ENCODE data around the gene IFT57.

Gene IFT57

GRCh38 chr3:108191394-108191793, 30.8 kb downstream of the IFT57 start:
- Mint-ChIP-seq H3K4me1 (no peaks in the 10 kb centered on the region), H3K4me3 (no peak overlapping the region), H3K27me3 (no peaks in the 10 kb centered on the region), H3K27ac (no peak overlapping the region), H3K36me3 (peaks cover 57% of the 10 kb centered on the region), H3K9me3 (peaks cover 8% of the 10 kb centered on the region)
- no peak for ATAC-seq

GRCh38 chr3:108190346-108190745, 31.9 kb downstream of the IFT57 start:
- Mint-ChIP-seq H3K4me3 (no peak overlapping the region), H3K9me3 (peaks cover 8% of the 10 kb centered on the region), H3K4me1 (no peaks in the 10 kb centered on the region), H3K36me3 (peaks cover 57% of the 10 kb centered on the region), H3K27ac (no peak overlapping the region), H3K27me3 (no peaks in the 10 kb centered on the region)
- ATAC-seq, result no peak

DNA sequence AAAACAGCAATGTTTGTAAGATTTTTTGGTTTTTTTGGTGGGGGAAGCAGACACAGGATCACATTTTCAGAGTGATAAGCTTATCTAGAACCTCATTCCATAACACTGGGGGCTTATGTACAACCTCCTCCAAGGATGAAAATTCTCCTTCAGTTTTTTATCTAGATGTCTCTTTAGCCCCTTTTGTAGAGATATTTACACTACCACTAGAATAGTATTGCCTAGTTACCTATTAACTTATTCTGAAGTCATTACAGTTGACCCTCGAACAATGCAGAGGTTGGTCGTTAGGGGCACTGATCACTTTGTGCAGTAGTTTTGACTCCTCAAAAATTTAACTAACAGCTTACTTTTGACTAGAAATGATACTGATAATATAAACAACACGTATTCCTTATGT, 32.8 kb downstream of the IFT57 start:
- H3K27ac Mint-ChIP-seq, result no peak overlapping the region
- no peaks in the 10 kb centered on the region for H3K27me3 Mint-ChIP-seq
- H3K4me3 Mint-ChIP-seq, result no peak overlapping the region
- H3K36me3 Mint-ChIP-seq, result peaks cover 57% of the 10 kb centered on the region
- peaks cover 3% of the 10 kb centered on the region for H3K9me3 Mint-ChIP-seq
- ATAC-seq, result no peak
- no peaks in the 10 kb centered on the region for H3K4me1 Mint-ChIP-seq

DNA sequence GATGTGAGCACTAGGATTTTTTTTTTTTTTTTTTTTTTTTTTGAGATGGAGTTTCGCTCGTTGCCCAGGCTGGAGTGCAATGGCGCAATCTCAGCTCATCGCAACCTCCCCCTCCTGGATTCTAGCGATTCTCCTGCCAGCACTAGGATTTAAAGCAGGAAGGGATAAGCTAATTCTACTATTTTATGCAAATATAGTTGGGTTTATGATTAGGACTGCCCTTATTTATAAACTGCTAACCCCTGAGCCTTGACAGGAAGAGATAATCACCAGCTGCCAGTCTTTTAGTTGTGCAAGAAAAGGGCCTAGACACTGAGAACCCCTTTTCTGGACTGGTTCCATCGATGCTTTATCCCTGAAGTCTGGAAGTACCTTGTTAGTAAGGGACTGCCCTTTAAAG, 36.7 kb downstream of the IFT57 start:
- Mint-ChIP-seq H3K36me3 (peaks cover 44% of the 10 kb centered on the region), H3K27me3 (no peaks in the 10 kb centered on the region), H3K4me3 (no peak overlapping the region), H3K4me1 (peaks cover 16% of the 10 kb centered on the region), H3K9me3 (peaks cover 3% of the 10 kb centered on the region), H3K27ac (no peak overlapping the region)
- ATAC-seq, result no peak

GRCh38 chr3:108184824-108185223, 37.4 kb downstream of the IFT57 start:
- no peak for ATAC-seq
- H3K27ac Mint-ChIP-seq, result no peak overlapping the region
- H3K4me3 Mint-ChIP-seq, result no peak overlapping the region
- H3K36me3 Mint-ChIP-seq, result peaks cover 37% of the 10 kb centered on the region
- peaks cover 3% of the 10 kb centered on the region for H3K9me3 Mint-ChIP-seq
- H3K27me3 Mint-ChIP-seq, result no peaks in the 10 kb centered on the region
- peaks cover 16% of the 10 kb centered on the region for H3K4me1 Mint-ChIP-seq

- ATAC-seq, result no peak
- no peaks in the 10 kb centered on the region for H3K27me3 Mint-ChIP-seq
Measured at GRCh38 chr3:108183971-108184370, 38.3 kb downstream of the IFT57 start.

DNA sequence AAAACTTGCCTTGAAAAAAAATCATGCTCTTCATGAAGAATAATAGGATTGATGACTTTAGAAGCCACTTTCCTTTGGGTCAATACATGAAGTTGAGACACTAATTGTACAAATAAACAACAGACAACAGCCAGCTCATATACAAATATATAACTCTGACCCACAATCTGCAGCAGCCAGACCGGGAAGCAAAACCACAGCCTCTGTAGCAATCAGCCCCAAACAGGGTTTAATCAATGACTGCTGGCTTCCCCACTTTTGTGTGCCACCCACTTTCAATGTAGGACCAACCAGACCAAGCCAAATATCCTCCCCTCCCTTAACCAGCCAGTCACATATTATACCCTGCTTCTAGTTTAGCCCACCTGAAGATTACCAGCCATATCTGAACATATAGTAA, 39.0 kb downstream of the IFT57 start:
- Mint-ChIP-seq H3K36me3 (peaks cover 35% of the 10 kb centered on the region), H3K27ac (no peak overlapping the region), H3K27me3 (no peaks in the 10 kb centered on the region), H3K4me1 (peaks cover 28% of the 10 kb centered on the region), H3K4me3 (no peak overlapping the region), H3K9me3 (peaks cover 3% of the 10 kb centered on the region)
- no peak for ATAC-seq

More at GRCh38 chr3:108183971-108184370, 38.3 kb downstream of the IFT57 start:
- peaks cover 3% of the 10 kb centered on the region for H3K9me3 Mint-ChIP-seq
- peaks cover 20% of the 10 kb centered on the region for H3K4me1 Mint-ChIP-seq
- H3K4me3 Mint-ChIP-seq, result no peak overlapping the region
- H3K36me3 Mint-ChIP-seq, result peaks cover 33% of the 10 kb centered on the region
- H3K27ac Mint-ChIP-seq, result no peak overlapping the region

- no peak for ATAC-seq
- Mint-ChIP-seq H3K36me3 (peaks cover 39% of the 10 kb centered on the region), H3K27ac (no peak overlapping the region), H3K9me3 (peaks cover 3% of the 10 kb centered on the region), H3K4me3 (no peak overlapping the region), H3K4me1 (peaks cover 33% of the 10 kb centered on the region), H3K27me3 (no peaks in the 10 kb centered on the region)
Measured at GRCh38 chr3:108182339-108182738, 39.9 kb downstream of the IFT57 start.

DNA sequence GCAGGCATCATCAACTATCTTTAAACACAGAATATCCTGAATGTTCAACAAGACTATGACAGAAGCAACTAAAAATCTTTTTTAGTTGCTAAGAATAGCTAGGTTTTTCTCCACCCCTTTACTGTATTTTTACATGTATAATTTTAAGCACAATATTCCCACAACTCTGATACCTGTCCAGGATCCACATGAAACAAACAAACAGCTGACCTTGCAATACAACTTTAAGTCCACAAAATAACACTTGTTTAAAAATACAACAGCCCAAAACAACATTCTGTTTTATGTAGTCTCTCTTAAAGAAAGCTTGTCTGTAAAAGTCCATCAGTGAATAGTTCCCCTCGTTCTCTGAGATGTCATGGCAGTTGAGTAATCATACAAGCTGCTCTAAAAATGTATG, 41.1 kb downstream of the IFT57 start:
- no peak for ATAC-seq
- H3K27me3 Mint-ChIP-seq, result no peaks in the 10 kb centered on the region
- H3K9me3 Mint-ChIP-seq, result peaks cover 3% of the 10 kb centered on the region
- H3K4me3 Mint-ChIP-seq, result no peak overlapping the region
- H3K36me3 Mint-ChIP-seq, result peaks cover 40% of the 10 kb centered on the region
- H3K4me1 Mint-ChIP-seq, result peaks cover 40% of the 10 kb centered on the region
- H3K27ac Mint-ChIP-seq, result peak overlapping the region; percentile 9

DNA sequence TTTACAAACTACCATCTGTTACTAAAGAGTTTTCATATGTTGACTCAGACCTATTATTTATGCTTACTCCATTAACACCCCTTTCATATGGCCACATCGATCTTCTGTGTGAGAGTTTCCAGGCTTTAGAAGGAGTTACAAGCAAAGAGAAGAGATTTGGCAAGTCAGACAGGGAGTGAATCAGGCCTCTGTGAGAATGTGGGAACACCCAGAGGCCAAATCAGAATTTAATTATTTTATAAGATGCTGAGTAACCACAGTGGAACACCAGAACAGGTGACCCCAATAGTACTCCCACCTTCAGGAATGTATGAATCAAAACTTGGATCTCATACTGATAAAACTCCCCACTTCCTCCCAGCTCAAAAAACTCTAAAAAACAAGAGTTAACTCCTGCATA, 42.0 kb downstream of the IFT57 start:
- H3K27ac Mint-ChIP-seq, result no peak overlapping the region
- H3K27me3 Mint-ChIP-seq, result no peaks in the 10 kb centered on the region
- ATAC-seq, result no peak
- peaks cover 2% of the 10 kb centered on the region for H3K9me3 Mint-ChIP-seq
- H3K36me3 Mint-ChIP-seq, result peaks cover 38% of the 10 kb centered on the region
- peaks cover 48% of the 10 kb centered on the region for H3K4me1 Mint-ChIP-seq
- H3K4me3 Mint-ChIP-seq, result no peak overlapping the region

DNA sequence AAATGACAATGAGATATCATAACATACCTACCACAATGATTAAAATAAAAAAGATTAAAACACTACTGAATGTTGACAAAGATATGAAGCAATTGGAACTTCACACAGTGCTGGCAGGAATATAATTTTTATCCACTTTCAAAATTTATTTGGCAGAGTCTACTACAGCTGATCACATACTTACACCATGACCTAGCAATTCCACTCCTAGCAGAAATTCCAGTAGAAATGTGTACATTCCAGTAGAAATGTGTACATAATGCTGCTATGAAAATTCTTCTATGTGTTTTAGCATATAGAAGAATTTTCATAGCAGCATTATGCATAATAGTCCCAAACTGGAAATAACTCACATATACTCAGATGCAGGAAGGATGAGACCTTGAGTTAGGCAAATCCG, 43.5 kb downstream of the IFT57 start:
- Mint-ChIP-seq H3K27me3 (no peaks in the 10 kb centered on the region), H3K4me1 (peaks cover 49% of the 10 kb centered on the region), H3K9me3 (no peaks in the 10 kb centered on the region), H3K4me3 (no peak overlapping the region), H3K27ac (no peak overlapping the region), H3K36me3 (peaks cover 31% of the 10 kb centered on the region)
- ATAC-seq, result no peak

DNA sequence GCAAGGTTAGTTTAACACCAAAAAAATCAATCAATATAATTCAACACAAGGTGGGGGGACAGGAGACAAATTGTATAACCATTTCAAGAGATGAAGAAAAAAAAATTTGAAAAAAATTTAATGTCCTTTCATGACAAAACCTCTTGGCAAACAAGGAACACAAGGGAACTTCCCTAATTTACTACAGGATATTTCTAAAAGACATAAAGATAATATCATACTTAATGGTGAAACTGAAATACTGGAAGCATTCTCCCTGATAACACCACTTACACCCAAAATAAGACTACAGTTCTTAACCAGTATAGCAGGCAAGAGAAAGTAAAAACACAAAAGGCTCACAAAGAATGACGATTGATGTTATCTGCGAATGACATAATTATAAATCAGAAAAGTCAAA, 44.7 kb downstream of the IFT57 start:
- no peak overlapping the region for H3K4me3 Mint-ChIP-seq
- no peak for ATAC-seq

GRCh38 chr3:108175352-108175751, 46.9 kb downstream of the IFT57 start:
- Mint-ChIP-seq H3K36me3 (peaks cover 38% of the 10 kb centered on the region), H3K9me3 (no peaks in the 10 kb centered on the region), H3K4me1 (peaks cover 47% of the 10 kb centered on the region), H3K4me3 (no peak overlapping the region), H3K27ac (no peak overlapping the region), H3K27me3 (no peaks in the 10 kb centered on the region)
- no peak for ATAC-seq

More for the DNA sequence above, 44.7 kb downstream of the IFT57 start:
- H3K27me3 Mint-ChIP-seq, result no peaks in the 10 kb centered on the region
- H3K9me3 Mint-ChIP-seq, result no peaks in the 10 kb centered on the region
- peaks cover 44% of the 10 kb centered on the region for H3K4me1 Mint-ChIP-seq
- H3K36me3 Mint-ChIP-seq, result peaks cover 32% of the 10 kb centered on the region
- H3K27ac Mint-ChIP-seq, result no peak overlapping the region

DNA sequence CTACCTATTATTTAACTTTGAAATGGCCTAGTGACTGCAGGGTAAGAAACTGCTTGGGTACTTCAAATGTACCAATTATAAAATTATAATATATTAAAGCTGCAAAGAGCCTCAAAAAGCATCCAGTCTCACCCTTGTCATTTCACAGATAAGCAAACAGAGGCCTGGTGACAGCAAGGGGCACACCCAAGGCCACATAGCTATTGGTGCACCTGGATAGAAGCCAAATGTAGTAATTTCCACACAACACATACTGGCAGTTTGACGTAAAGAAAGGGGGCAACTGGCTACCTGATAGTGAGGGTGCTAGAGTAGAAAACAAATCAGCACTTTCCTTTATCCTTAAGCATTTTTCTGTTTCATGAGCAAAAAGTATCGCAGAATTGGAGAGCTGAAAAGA, 51.1 kb downstream of the IFT57 start:
- no peaks in the 10 kb centered on the region for H3K9me3 Mint-ChIP-seq
- no peaks in the 10 kb centered on the region for H3K27me3 Mint-ChIP-seq

DNA sequence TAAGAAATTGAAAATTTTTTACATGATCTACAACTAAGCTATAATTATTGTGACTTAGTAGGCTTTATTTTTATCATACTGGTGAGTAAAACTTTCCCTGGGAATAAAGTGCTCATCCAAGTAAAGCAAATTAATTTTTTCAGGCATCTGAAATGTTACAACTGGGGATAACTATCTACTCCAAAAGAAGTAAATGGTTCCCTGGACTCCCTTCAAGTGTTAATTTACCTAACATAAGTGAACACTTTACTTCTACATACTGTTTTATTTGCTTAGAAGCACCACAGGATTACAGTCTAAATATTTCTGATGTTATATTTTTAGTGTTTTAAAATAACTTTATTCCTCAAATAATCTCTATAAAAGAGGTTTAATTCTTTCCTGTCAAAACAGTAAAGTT, 57.8 kb downstream of the IFT57 start:
- ATAC-seq, result no peak
- no peak overlapping the region for H3K27ac Mint-ChIP-seq
- no peak overlapping the region for H3K4me3 Mint-ChIP-seq
- H3K9me3 Mint-ChIP-seq, result no peaks in the 10 kb centered on the region
- peaks cover 18% of the 10 kb centered on the region for H3K4me1 Mint-ChIP-seq
- no peaks in the 10 kb centered on the region for H3K27me3 Mint-ChIP-seq
- peaks cover 47% of the 10 kb centered on the region for H3K36me3 Mint-ChIP-seq

More for the DNA sequence above, 51.1 kb downstream of the IFT57 start:
- Mint-ChIP-seq H3K36me3 (peaks cover 47% of the 10 kb centered on the region), H3K4me1 (peaks cover 28% of the 10 kb centered on the region), H3K4me3 (no peak overlapping the region), H3K27ac (no peak overlapping the region)
- ATAC-seq, result no peak

- Mint-ChIP-seq H3K4me3 (no peak overlapping the region), H3K4me1 (peaks cover 29% of the 10 kb centered on the region), H3K27me3 (no peaks in the 10 kb centered on the region), H3K27ac (peak overlapping the region; percentile 44), H3K36me3 (peaks cover 30% of the 10 kb centered on the region), H3K9me3 (peaks cover 2% of the 10 kb centered on the region)
- no peak for ATAC-seq
Measured at GRCh38 chr3:108159865-108160264, 62.4 kb downstream of the IFT57 start.

- ATAC-seq, result no peak
- Mint-ChIP-seq H3K27me3 (no peaks in the 10 kb centered on the region), H3K4me1 (peaks cover 29% of the 10 kb centered on the region), H3K36me3 (peaks cover 38% of the 10 kb centered on the region), H3K27ac (peak overlapping the region; percentile 24), H3K4me3 (no peak overlapping the region), H3K9me3 (peaks cover 9% of the 10 kb centered on the region)
Measured at GRCh38 chr3:108159105-108159504, 63.1 kb downstream of the IFT57 start.

Data from stimulated activated memory B cell treated with anti-CD40 and anti-IgM and Interleukin-4, amounts not matched to agents 10 μg/mL and 1 μg/mL and 100 μg/mL, for 72 hours (primary cell).